Measurements from ENCODE around the gene ADCY6.

DNA sequence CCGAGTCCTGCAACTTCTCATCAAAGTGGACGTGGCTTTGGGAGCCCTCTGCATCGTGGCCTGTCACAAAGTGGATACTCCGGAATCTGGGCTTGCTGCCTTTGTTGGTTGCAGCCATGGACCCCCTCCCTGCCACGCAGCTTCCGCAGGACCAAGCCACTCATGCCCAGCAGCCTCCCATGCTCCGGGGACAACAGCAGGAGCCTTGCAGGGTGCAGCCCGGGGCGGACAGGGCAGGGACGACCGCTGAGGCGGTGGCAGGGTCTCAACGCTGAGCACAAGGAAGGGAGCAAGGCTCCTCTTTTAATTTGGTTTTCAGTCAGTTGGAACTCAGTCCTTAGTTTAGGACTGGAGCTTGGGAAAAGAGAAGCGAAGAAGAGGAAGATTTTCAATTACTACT, 12.1 kb upstream of the ADCY6 start:
- TF ChIP-seq EZH2 (IDR thresholded peaks at IDR 0.05) (no peak), POLR2AphosphoS5 (IDR thresholded peaks at IDR 0.05; ENCODE audit: borderline replicate concordance, low read depth, low read length) (no peak), FOXP2 (optimal IDR thresholded peaks at IDR 0.05; ENCODE audit: control extremely low read depth, extremely low read length, insufficient read depth) (no peak)
